Astrocyte (in vitro differentiated cells and primary cell): ENCODE results near the gene APELA. TPM values are rescaled to one million over a fixed set of nuclear protein-coding genes. Genes with fewer than 3 reads are reported as not detected.

Experiments used
- DNase-seq: peaks from one replicate; pipeline ENCODE4 v3.0.0-alpha.2; 2010; ENCODE audit warnings: low read depth
- FAIRE-seq: peaks from 2 replicates; lab custom pipeline; 2011; peaks lifted over from hg19 to GRCh38; lab: Jason Lieb, UNC
- H2AFZ ChIP-seq: 2 replicates; pipeline ENCODE4 v1.6.0; 2012; ENCODE audit warnings: low read depth, low read length, inconsistent platforms
- H3K27ac ChIP-seq: 2 replicates; pipeline ENCODE4 v1.5.1; 2011; ENCODE audit warnings: low read depth, low read length, inconsistent platforms
- H3K27me3 ChIP-seq: 2 replicates; pipeline ENCODE4 v1.6.0; 2011; ENCODE audit warnings: low read length, inconsistent platforms; ENCODE audit not compliant: insufficient read depth
- H3K36me3 ChIP-seq: 2 replicates; pipeline ENCODE4 v1.5.1; 2011; ENCODE audit warnings: low read length, inconsistent platforms; ENCODE audit not compliant: insufficient read depth
- H3K4me1 ChIP-seq: 2 replicates; pipeline ENCODE4 v1.5.1; 2011; ENCODE audit warnings: low read length, inconsistent platforms; ENCODE audit not compliant: insufficient read depth
- H3K4me2 ChIP-seq: 2 replicates; pipeline ENCODE4 v1.6.0; 2012; ENCODE audit warnings: low read length, inconsistent platforms
- H3K4me3 ChIP-seq: 2 replicates; pipeline ENCODE4 v1.5.1; 2011; ENCODE audit warnings: low read depth, mild to moderate bottlenecking, low read length, inconsistent platforms; ENCODE audit not compliant: insufficient read depth
- H3K79me2 ChIP-seq: 2 replicates; pipeline ENCODE4 v1.6.0; 2012; ENCODE audit warnings: mild to moderate bottlenecking, low read length, inconsistent platforms; ENCODE audit not compliant: insufficient read depth
- H3K9ac ChIP-seq: 2 replicates; pipeline ENCODE4 v1.6.0; 2012; ENCODE audit warnings: mild to moderate bottlenecking, low read length, inconsistent platforms
- H3K9me3 ChIP-seq: 2 replicates; pipeline ENCODE4 v1.5.1; 2012; ENCODE audit warnings: low read depth, mild to moderate bottlenecking, low read length, inconsistent platforms; ENCODE audit not compliant: insufficient read depth
- H4K20me1 ChIP-seq: 2 replicates; pipeline ENCODE4 v1.6.0; 2012; ENCODE audit warnings: low read length, inconsistent platforms; ENCODE audit not compliant: insufficient read depth
- H3K27ac Mint-ChIP-seq: one replicate; pipeline ENCODE4 v1.8.0; 2021; ENCODE audit warnings: mild to moderate bottlenecking, mixed read lengths; ENCODE audit not compliant: unreplicated experiment
- H3K27me3 Mint-ChIP-seq: one replicate; pipeline ENCODE4 v1.8.0; 2021; ENCODE audit warnings: low read depth, mixed read lengths; ENCODE audit not compliant: unreplicated experiment
- H3K36me3 Mint-ChIP-seq: one replicate; pipeline ENCODE4 v1.8.0; 2021; ENCODE audit warnings: low read depth, mixed read lengths; ENCODE audit not compliant: unreplicated experiment
- H3K4me1 Mint-ChIP-seq: one replicate; pipeline ENCODE4 v1.8.0; 2021; ENCODE audit warnings: low read depth, mixed read lengths; ENCODE audit not compliant: unreplicated experiment
- H3K4me3 Mint-ChIP-seq: one replicate; pipeline ENCODE4 v1.8.0; 2021; ENCODE audit warnings: mild to moderate bottlenecking, moderate library complexity, mixed read lengths; ENCODE audit not compliant: unreplicated experiment
- H3K9me3 Mint-ChIP-seq: one replicate; pipeline ENCODE4 v1.8.0; 2021; ENCODE audit warnings: mild to moderate bottlenecking, mixed read lengths; ENCODE audit not compliant: unreplicated experiment
- EZH2 ChIP-seq: IDR thresholded peaks from 2 replicates; pipeline ENCODE4 v1.6.1; 2012; ENCODE audit warnings: mild to moderate bottlenecking, low read length, inconsistent platforms; ENCODE audit not compliant: insufficient read depth
- total RNA-seq: library from RNA; stranded (reverse); gene quantifications from 2 replicates; pipeline ENCODE4 v1.2.1, GENCODE V29; 2021
- TF ChIP-seq, protein P1 (sequence below): IDR thresholded peaks from 2 replicates; pipeline ENCODE4 v1.5.1; 2011; ENCODE audit warnings: low read depth, mild to moderate bottlenecking, inconsistent platforms, low read length, moderate library complexity; ENCODE audit not compliant: insufficient read depth

Gene APELA
- total RNA-seq, 1 donor from 2014 or later = 0.30 TPM

GRCh38 chr4:164872481-164872880 lies 4.5 kb upstream of the APELA start:
- H3K79me2 ChIP-seq = no peaks in the 10 kb centered on the region
- no peak overlapping the region for H2AFZ ChIP-seq
- DNase-seq = no peak
- H3K9ac ChIP-seq = no peak overlapping the region
- no peak overlapping the region for H3K4me2 ChIP-seq
- no peak overlapping the region for H3K27ac Mint-ChIP-seq
- no peak overlapping the region for H3K27ac ChIP-seq
- H3K4me1 ChIP-seq = no peaks in the 10 kb centered on the region
- H3K4me1 Mint-ChIP-seq = peaks cover 10% of the 10 kb centered on the region
- H3K27me3 Mint-ChIP-seq = no peaks in the 10 kb centered on the region
- TF ChIP-seq EZH2 = no peak
- TF ChIP-seq, protein P1, sequence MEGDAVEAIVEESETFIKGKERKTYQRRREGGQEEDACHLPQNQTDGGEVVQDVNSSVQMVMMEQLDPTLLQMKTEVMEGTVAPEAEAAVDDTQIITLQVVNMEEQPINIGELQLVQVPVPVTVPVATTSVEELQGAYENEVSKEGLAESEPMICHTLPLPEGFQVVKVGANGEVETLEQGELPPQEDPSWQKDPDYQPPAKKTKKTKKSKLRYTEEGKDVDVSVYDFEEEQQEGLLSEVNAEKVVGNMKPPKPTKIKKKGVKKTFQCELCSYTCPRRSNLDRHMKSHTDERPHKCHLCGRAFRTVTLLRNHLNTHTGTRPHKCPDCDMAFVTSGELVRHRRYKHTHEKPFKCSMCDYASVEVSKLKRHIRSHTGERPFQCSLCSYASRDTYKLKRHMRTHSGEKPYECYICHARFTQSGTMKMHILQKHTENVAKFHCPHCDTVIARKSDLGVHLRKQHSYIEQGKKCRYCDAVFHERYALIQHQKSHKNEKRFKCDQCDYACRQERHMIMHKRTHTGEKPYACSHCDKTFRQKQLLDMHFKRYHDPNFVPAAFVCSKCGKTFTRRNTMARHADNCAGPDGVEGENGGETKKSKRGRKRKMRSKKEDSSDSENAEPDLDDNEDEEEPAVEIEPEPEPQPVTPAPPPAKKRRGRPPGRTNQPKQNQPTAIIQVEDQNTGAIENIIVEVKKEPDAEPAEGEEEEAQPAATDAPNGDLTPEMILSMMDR = no peak
- FAIRE-seq = no peak
- no peak overlapping the region for H3K4me3 ChIP-seq
- H3K4me3 Mint-ChIP-seq = no peak overlapping the region
- H3K9me3 ChIP-seq = no peaks in the 10 kb centered on the region
- H3K36me3 ChIP-seq = no peaks in the 10 kb centered on the region
- H3K36me3 Mint-ChIP-seq = no peaks in the 10 kb centered on the region
- H3K9me3 Mint-ChIP-seq = peaks cover 2% of the 10 kb centered on the region
- no peaks in the 10 kb centered on the region for H3K27me3 ChIP-seq
- H4K20me1 ChIP-seq = no peaks in the 10 kb centered on the region

GRCh38 chr4:164874789-164875188 lies 2.2 kb upstream of the APELA start:
- no peaks in the 10 kb centered on the region for H3K36me3 ChIP-seq
- Mint-ChIP-seq H3K27ac (no peak overlapping the region), H3K27me3 (no peaks in the 10 kb centered on the region), H3K9me3 (peaks cover 2% of the 10 kb centered on the region), H3K4me3 (no peak overlapping the region), H3K4me1 (peaks cover 15% of the 10 kb centered on the region), H3K36me3 (no peaks in the 10 kb centered on the region)
- H2AFZ ChIP-seq = no peak overlapping the region
- no peak for FAIRE-seq
- no peaks in the 10 kb centered on the region for H3K9me3 ChIP-seq
- H3K4me3 ChIP-seq = no peak overlapping the region
- H3K9ac ChIP-seq = no peak overlapping the region
- no peak for DNase-seq
- H3K27me3 ChIP-seq = no peaks in the 10 kb centered on the region
- no peaks in the 10 kb centered on the region for H3K79me2 ChIP-seq
- H3K4me1 ChIP-seq = no peaks in the 10 kb centered on the region
- no peak overlapping the region for H3K4me2 ChIP-seq
- TF ChIP-seq, protein P1 = no peak
- TF ChIP-seq EZH2 = no peak
- H3K27ac ChIP-seq = no peak overlapping the region
- no peaks in the 10 kb centered on the region for H4K20me1 ChIP-seq

DNA sequence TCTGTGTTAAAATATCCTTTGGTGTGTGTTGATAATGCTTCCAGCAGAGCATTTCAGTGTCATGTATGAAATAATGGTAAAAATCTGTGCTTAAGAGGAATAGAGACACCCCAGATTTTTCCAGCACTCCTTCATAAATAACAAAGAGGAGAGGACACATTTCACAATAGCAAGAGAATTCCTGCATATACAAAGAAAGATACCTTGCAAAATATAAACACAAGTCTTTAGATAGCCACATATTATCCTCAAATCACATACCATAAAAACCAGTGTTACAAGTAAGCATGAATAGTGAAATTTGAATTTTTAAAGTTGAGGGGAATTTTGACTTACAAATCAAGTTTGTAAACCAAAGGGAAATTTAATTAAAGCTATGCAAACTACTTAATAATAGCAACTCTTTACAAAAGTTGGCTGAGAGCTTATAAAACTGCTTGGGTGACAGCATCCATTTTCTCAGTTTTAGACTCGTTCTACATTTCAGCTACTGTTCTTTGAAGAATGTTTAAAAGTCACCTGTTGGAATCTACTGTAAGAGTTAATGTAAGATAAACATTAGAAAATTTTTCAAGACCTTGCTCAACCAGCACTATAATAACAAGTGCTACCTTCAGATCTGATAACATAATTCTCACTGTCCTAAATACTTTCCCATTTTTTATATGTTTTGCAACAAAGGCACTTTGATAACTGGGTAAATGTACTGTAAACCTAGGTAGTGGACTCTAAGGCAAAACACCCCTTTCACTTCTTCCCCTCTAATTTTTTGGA lies 3.7 kb downstream of the APELA start:
- DNase-seq (no peak), FAIRE-seq (no peak)
- Histone ChIP-seq H3K9ac (no peak overlapping the region), H3K27me3 (no peaks in the 10 kb centered on the region), H3K36me3 (no peaks in the 10 kb centered on the region), H3K4me2 (no peak overlapping the region), H3K27ac (no peak overlapping the region), H3K4me1 (no peaks in the 10 kb centered on the region), H3K79me2 (no peaks in the 10 kb centered on the region), H3K4me3 (no peak overlapping the region), H2AFZ (no peak overlapping the region), H3K9me3 (no peaks in the 10 kb centered on the region), H4K20me1 (no peaks in the 10 kb centered on the region)
- Mint-ChIP-seq H3K4me3 (no peak overlapping the region), H3K36me3 (no peaks in the 10 kb centered on the region), H3K27ac (no peak overlapping the region), H3K4me1 (peaks cover 15% of the 10 kb centered on the region), H3K9me3 (peaks cover 2% of the 10 kb centered on the region), H3K27me3 (no peaks in the 10 kb centered on the region)
- TF ChIP-seq, protein P1 = no peak
- no peak for TF ChIP-seq EZH2
